Measurements from ENCODE around the gene MAP3K8. TPM values are rescaled to one million over a fixed set of nuclear protein-coding genes. Genes with fewer than 3 reads are reported as not detected.
A peak's percentile ranks its signal among the peaks of the same experiment; 100 is the strongest.

MAP3K8 gene
- polyA plus RNA-seq, 1 donor from 2014 or later = 1.5 TPM

DNA sequence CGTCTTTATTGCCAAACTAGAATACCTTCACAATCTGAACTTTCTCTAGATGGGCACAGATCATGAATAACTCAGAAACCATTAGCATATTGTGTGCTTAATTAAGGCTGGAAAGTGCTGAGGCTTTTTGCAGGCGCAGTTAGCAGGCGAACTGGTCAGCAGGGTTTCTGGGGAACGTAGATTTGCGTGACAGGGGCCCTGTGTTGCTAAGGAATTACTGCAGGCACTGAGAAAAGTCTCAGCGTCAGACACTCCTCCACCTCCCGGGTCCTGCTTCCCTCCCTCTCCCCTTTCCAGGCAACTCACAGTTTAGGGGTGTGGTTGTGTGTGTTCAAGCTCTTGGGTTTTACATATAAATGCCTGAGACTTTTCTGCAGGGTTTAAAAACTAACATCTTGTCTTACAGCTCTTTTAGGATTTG is 2.2 kb downstream of the MAP3K8 start:
- peak overlapping the region; percentile 13 for H3K4me3 ChIP-seq (ENCODE audit: low read length)
- no peak overlapping the region for H3K27ac ChIP-seq (ENCODE audit: low read length)
- no peaks in the 10 kb centered on the region for H3K9me3 ChIP-seq (ENCODE audit: low read length)
- H3F3A ChIP-seq (ENCODE audit: insufficient read depth, low read length, poor library complexity, severe bottlenecking) = no peaks in the 10 kb centered on the region
- H3K79me2 ChIP-seq (replicated peaks; ENCODE audit: insufficient read depth, low read length) = no peaks in the 10 kb centered on the region
- no peaks in the 10 kb centered on the region for H3K9me2 ChIP-seq (ENCODE audit: insufficient read depth, low read length)
- H4K20me1 ChIP-seq (ENCODE audit: insufficient read depth) = no peaks in the 10 kb centered on the region
- H2AFZ ChIP-seq (ENCODE audit: low read depth, low read length) = no peak overlapping the region
- no peaks in the 10 kb centered on the region for H3K36me3 ChIP-seq (ENCODE audit: insufficient read depth, low read length)
- H3K9ac ChIP-seq (ENCODE audit: low read length) = no peak overlapping the region
- TF ChIP-seq MXI1 (conservative IDR thresholded peaks at IDR 0.05; ENCODE audit: poor library complexity, severe bottlenecking) (no peak), RAD21 (conservative IDR thresholded peaks at IDR 0.05) (no peak), SMC3 (conservative IDR thresholded peaks at IDR 0.05; ENCODE audit: poor library complexity) (no peak), EZH2 (IDR thresholded peaks at IDR 0.05; ENCODE audit: borderline replicate concordance, insufficient read depth, low read length, poor library complexity, severe bottlenecking) (no peak), EP300 (conservative IDR thresholded peaks at IDR 0.05; ENCODE audit: poor library complexity, severe bottlenecking) (no peak), TAF1 (IDR thresholded peaks at IDR 0.05; ENCODE audit: low read depth) (no peak)
- TF ChIP-seq, protein P1, sequence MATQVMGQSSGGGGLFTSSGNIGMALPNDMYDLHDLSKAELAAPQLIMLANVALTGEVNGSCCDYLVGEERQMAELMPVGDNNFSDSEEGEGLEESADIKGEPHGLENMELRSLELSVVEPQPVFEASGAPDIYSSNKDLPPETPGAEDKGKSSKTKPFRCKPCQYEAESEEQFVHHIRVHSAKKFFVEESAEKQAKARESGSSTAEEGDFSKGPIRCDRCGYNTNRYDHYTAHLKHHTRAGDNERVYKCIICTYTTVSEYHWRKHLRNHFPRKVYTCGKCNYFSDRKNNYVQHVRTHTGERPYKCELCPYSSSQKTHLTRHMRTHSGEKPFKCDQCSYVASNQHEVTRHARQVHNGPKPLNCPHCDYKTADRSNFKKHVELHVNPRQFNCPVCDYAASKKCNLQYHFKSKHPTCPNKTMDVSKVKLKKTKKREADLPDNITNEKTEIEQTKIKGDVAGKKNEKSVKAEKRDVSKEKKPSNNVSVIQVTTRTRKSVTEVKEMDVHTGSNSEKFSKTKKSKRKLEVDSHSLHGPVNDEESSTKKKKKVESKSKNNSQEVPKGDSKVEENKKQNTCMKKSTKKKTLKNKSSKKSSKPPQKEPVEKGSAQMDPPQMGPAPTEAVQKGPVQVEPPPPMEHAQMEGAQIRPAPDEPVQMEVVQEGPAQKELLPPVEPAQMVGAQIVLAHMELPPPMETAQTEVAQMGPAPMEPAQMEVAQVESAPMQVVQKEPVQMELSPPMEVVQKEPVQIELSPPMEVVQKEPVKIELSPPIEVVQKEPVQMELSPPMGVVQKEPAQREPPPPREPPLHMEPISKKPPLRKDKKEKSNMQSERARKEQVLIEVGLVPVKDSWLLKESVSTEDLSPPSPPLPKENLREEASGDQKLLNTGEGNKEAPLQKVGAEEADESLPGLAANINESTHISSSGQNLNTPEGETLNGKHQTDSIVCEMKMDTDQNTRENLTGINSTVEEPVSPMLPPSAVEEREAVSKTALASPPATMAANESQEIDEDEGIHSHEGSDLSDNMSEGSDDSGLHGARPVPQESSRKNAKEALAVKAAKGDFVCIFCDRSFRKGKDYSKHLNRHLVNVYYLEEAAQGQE (IDR thresholded peaks at IDR 0.05; ENCODE audit: borderline replicate concordance) = no peak
- H3K27me3 ChIP-seq (ENCODE audit: insufficient read depth, low read depth, low read length) = no peaks in the 10 kb centered on the region
- no peak overlapping the region for H3K4me2 ChIP-seq (ENCODE audit: low read length)

GRCh38 chr10:30436671-30437030 is 2.7 kb downstream of the MAP3K8 start:
- no peak overlapping the region for H2AFZ ChIP-seq (ENCODE audit: low read depth, low read length)
- no peaks in the 10 kb centered on the region for H4K20me1 ChIP-seq (ENCODE audit: insufficient read depth)
- H3K4me2 ChIP-seq (ENCODE audit: low read length) = no peak overlapping the region
- no peaks in the 10 kb centered on the region for H3K9me2 ChIP-seq (ENCODE audit: insufficient read depth, low read length)
- no peaks in the 10 kb centered on the region for H3K36me3 ChIP-seq (ENCODE audit: insufficient read depth, low read length)
- TF ChIP-seq POLR2AphosphoS5 (IDR thresholded peaks at IDR 0.05) (no peak), MXI1 (conservative IDR thresholded peaks at IDR 0.05; ENCODE audit: poor library complexity, severe bottlenecking) (no peak), EP300 (conservative IDR thresholded peaks at IDR 0.05; ENCODE audit: poor library complexity, severe bottlenecking) (no peak), SMC3 (conservative IDR thresholded peaks at IDR 0.05; ENCODE audit: poor library complexity) (no peak), RAD21 (conservative IDR thresholded peaks at IDR 0.05) (no peak), EZH2 (IDR thresholded peaks at IDR 0.05; ENCODE audit: borderline replicate concordance, insufficient read depth, low read length, poor library complexity, severe bottlenecking) (no peak)
- TF ChIP-seq, protein P1 (IDR thresholded peaks at IDR 0.05; ENCODE audit: borderline replicate concordance) = no peak
- H3F3A ChIP-seq (ENCODE audit: insufficient read depth, low read length, poor library complexity, severe bottlenecking) = no peaks in the 10 kb centered on the region
- no peaks in the 10 kb centered on the region for H3K27me3 ChIP-seq (ENCODE audit: insufficient read depth, low read depth, low read length)
- H3K9ac ChIP-seq (ENCODE audit: low read length) = no peak overlapping the region
- no peak overlapping the region for H3K4me3 ChIP-seq (ENCODE audit: low read length)
- no peaks in the 10 kb centered on the region for H3K79me2 ChIP-seq (replicated peaks; ENCODE audit: insufficient read depth, low read length)
- no peak overlapping the region for H3K27ac ChIP-seq (ENCODE audit: low read length)
- no peaks in the 10 kb centered on the region for H3K9me3 ChIP-seq (ENCODE audit: low read length)
